Myometrial cell (primary cell): Measurements from ENCODE around the gene FAM98B. TPM values are rescaled to one million over a fixed set of nuclear protein-coding genes. Genes with fewer than 3 reads are reported as not detected.

ENCODE experiments used
- total RNA-seq: library from RNA; depleted of rRNA; stranded (reverse); fragments of >200 nt; gene quantifications from 2 replicates; pipeline ENCODE4 v1.2.3, GENCODE V29; 2015

The FAM98B gene
- total RNA-seq = 4.0 and 5.8 TPM in 2 replicates

DNA sequence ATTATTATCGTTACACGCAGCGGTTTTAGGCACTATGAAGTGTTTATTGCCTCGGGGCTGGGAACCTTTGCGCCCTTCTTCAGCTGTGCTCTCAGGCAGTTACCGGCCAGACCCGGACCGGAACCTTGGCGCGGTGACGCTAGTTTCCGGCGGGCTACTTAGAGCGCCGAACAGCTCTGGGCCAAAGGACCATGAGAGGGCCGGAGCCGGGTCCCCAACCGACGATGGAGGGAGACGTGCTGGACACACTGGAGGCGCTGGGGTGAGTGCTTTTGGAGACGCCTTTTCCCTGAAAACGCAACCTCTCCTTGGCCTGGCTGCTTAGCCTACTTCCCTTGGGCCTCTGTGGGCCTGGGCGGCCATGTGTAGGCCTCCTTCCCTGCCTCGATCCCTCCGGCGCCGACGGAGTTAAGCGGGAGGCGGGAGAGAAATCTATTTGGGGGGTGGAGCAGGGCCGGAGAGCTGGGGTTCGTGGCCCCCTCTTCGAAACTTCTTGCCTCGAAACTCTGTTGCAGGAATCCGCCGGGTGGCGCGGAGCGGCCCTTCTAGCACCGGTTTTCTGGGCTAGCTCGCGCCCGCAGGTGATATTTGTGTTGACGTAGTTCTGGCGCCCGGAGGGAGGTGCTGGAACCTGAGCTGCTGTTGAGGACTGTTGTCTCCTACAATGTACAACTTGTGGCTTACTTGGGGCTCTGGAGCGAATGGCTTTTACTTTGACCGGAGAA is at the start of gene FAM98B:
FAM98B (plus strand) TSS at position 157 of the 725 bp plus-strand sequence; CDS start at position 192, 35 bp downstream.

Other genes with a start within 250 kb of the FAM98B start
- 24.2 and 28.4 TPM in 2 replicates for gene SPRED1, start 201.3 kb upstream of the FAM98B start, total RNA-seq
- gene RASGRP1, start 110.7 kb downstream of the FAM98B start, total RNA-seq = 1.2 and 4.1 TPM in 2 replicates